K562 (cell line): Measurements from ENCODE around the gene KRT31. TPM values are rescaled to one million over a fixed set of nuclear protein-coding genes. Genes with fewer than 3 reads are reported as not detected.

Source experiments
- ATAC-seq: fragments of 200-7000 bp; cut with Tn5 transposase; 3 replicates; pipeline ENCODE4 v1.9.1; 2020; ENCODE audit warnings: moderate library complexity
- BruUV-seq: library from RNA; stranded (reverse); fragments of 400-500 nt; replicated peaks from 2 replicates; lab custom pipeline; 2021; lab: Mats Ljungman, UMichigan
- CTCF ChIA-PET: fragments of 300-600 bp; formaldehyde crosslinking; extraction: SDS; loops from one replicate; lab custom pipeline; 2021; ENCODE audit warnings: low intra/inter-chr PET ratio; lab: Yijun Ruan, JAX
- POLR2A ChIA-PET: fragments of 300-600, 350-650 bp; sonication (Branson Sonifier 250); formaldehyde crosslinking; extraction: SDS; loops from one replicate; lab custom pipeline; 2021; ENCODE audit warnings: antibody characterized with exemption, inconsistent platforms; lab: Yijun Ruan, JAX
- DNase-seq, 4 experiments: peaks; one replicate each; pipeline versions ENCODE4 v3.0.0 to v3.0.0-alpha.2; 2011 to 2018; ENCODE audit warnings: low spot score in 3 of 4, mixed read lengths in 3 of 4; ENCODE audit errors: extremely low read depth in 1 of 4
- FAIRE-seq: peaks from 2 replicates; lab custom pipeline; 2011; peaks lifted over from hg19 to GRCh38; lab: Jason Lieb, UNC
- H2AFZ ChIP-seq: 2 replicates; pipeline ENCODE4 v1.6.0; 2011; ENCODE audit warnings: low read depth, low read length, control low read depth, inconsistent platforms
- H3K27ac ChIP-seq: fragments of 200-600 bp; 3 replicates; pipeline ENCODE4 v1.8.0; 2011; ENCODE audit warnings: low read depth, mild to moderate bottlenecking, control low read depth, inconsistent platforms, low read length, moderate library complexity, mixed read lengths; ENCODE audit errors: extremely low read depth
- H3K27me3 ChIP-seq, 2 experiments: fragments of 300-600 bp in 1 of 2; 2 replicates in 1 of 2; 3 replicates in 1 of 2; pipeline versions ENCODE4 v1.6.0 to v1.8.0; 2011; ENCODE audit warnings: inconsistent platforms in 2 of 2, low read length in 2 of 2, mild to moderate bottlenecking in 1 of 2, mixed read lengths in 1 of 2, moderate library complexity in 1 of 2; ENCODE audit not compliant: control insufficient read depth in 2 of 2, insufficient read depth in 2 of 2
- H3K36me3 ChIP-seq: fragments of 300-600 bp; 3 replicates; pipeline ENCODE4 v1.8.0; 2011; ENCODE audit warnings: mild to moderate bottlenecking, low read length, inconsistent platforms; ENCODE audit not compliant: control insufficient read depth, insufficient read depth
- H3K4me1 ChIP-seq, 2 experiments: fragments of 200-600 bp in 1 of 2; replicated peaks in 1 of 2; 2 replicates in 1 of 2; 3 replicates in 1 of 2; pipeline versions ENCODE4 v1.5.1 to v1.8.0; 2011; ENCODE audit warnings: inconsistent platforms in 2 of 2, low read length in 2 of 2, mild to moderate bottlenecking in 1 of 2, mixed read lengths in 1 of 2, moderate library complexity in 1 of 2; ENCODE audit not compliant: control insufficient read depth in 2 of 2, insufficient read depth in 2 of 2
- H3K4me2 ChIP-seq: 2 replicates; pipeline ENCODE4 v1.6.1; 2011; ENCODE audit warnings: low read length, control low read depth, inconsistent platforms, mixed read lengths; ENCODE audit not compliant: insufficient read depth
- H3K4me3 ChIP-seq: fragments of 200-600 bp; sonication (generic), shearing (Covaris generic); 2 replicates; pipeline ENCODE4 v1.5.1; 2016; ENCODE audit warnings: control low read depth, inconsistent platforms
- H3K79me2 ChIP-seq: fragments of 200-600 bp; 3 replicates; pipeline ENCODE4 v1.8.0; 2011; ENCODE audit warnings: low read length, inconsistent platforms; ENCODE audit not compliant: control insufficient read depth, insufficient read depth
- H3K9ac ChIP-seq, 2 experiments: 2 replicates each; pipeline versions ENCODE4 v1.6.0 to v1.6.1; 2011; ENCODE audit warnings: low read depth in 2 of 2, low read length in 2 of 2, control low read depth in 1 of 2, inconsistent platforms in 1 of 2, mild to moderate bottlenecking in 1 of 2, mixed read lengths in 1 of 2; ENCODE audit not compliant: insufficient read depth in 1 of 2
- H3K9me1 ChIP-seq: one replicate; pipeline ENCODE4 v1.6.0; 2011; ENCODE audit warnings: inconsistent platforms, mild to moderate bottlenecking, low read length, moderate library complexity; ENCODE audit not compliant: control insufficient read depth, insufficient read depth
- H3K9me3 ChIP-seq: replicated peaks from 2 replicates; pipeline ENCODE4 v1.5.1; 2011; ENCODE audit warnings: low read depth, low read length, inconsistent platforms; ENCODE audit not compliant: control insufficient read depth, insufficient read depth
- H4K20me1 ChIP-seq: replicated peaks from 2 replicates; pipeline ENCODE4 v1.6.1; 2011; ENCODE audit warnings: low read length, inconsistent platforms, mixed read lengths; ENCODE audit not compliant: control insufficient read depth, insufficient read depth
- BRD4 ChIP-seq: fragments of 200-600 bp; sonication (generic); IDR thresholded peaks from 2 replicates; pipeline ENCODE4 v1.6.1; 2017; ENCODE audit warnings: inconsistent platforms
- CGGBP1 ChIP-seq: fragments of 250-450 bp; sonication (Bioruptor Pico); IDR thresholded peaks from 2 replicates; pipeline ENCODE4 v1.9.0; 2021; ENCODE audit warnings: mild to moderate bottlenecking
- GABPA ChIP-seq: fragments of 200-800 bp; sonication (Bioruptor generic); conservative IDR thresholded peaks from 2 replicates; pipeline ENCODE4 v1.6.1; 2016; ENCODE audit warnings: low read depth, missing genetic modification characterization, missing compliant biosample characterization
- MYBL2 ChIP-seq, 2 experiments: fragments of 450-650 bp in 1 of 2; sonication (generic) in 1 of 2; formaldehyde crosslinking in 1 of 2; IDR thresholded peaks; 2 replicates each; pipeline versions ENCODE4 v1.6.1 to v1.8.1; 2017 to 2022; ENCODE audit warnings: borderline replicate concordance in 1 of 2, inconsistent platforms in 1 of 2, low read depth in 1 of 2, mild to moderate bottlenecking in 1 of 2, missing genetic modification reagents in 1 of 2, moderate library complexity in 1 of 2
- MYNN ChIP-seq, 2 experiments: sonication (generic); formaldehyde crosslinking in 1 of 2; IDR thresholded peaks; 2 replicates each; pipeline versions ENCODE4 v1.5.0 to v1.6.1; 2016 to 2020; ENCODE audit warnings: antibody characterized with exemption in 1 of 2, missing genetic modification reagents in 1 of 2
- NFE2L1 ChIP-seq: fragments of 450-650 bp; IDR thresholded peaks from 2 replicates; pipeline ENCODE4 v1.6.1; 2016; ENCODE audit warnings: missing genetic modification characterization, low read depth, mild to moderate bottlenecking, missing compliant biosample characterization, moderate library complexity, borderline replicate concordance
- SAFB2 ChIP-seq: fragments of 200-400 bp; formaldehyde crosslinking; IDR thresholded peaks from 2 replicates; pipeline ENCODE4 v1.6.1; 2018; ENCODE audit warnings: borderline replicate concordance, low read length, low read depth, moderate library complexity; ENCODE audit not compliant: severe bottlenecking
- SMARCB1 ChIP-seq: IDR thresholded peaks from 2 replicates; pipeline ENCODE4 v1.6.1; 2011; ENCODE audit warnings: improper control_type of control experiment, low read depth; ENCODE audit not compliant: insufficient read length
- TSC22D4 ChIP-seq: fragments of 450-650 bp; IDR thresholded peaks from 2 replicates; pipeline ENCODE4 v1.6.1; 2016; ENCODE audit warnings: missing genetic modification characterization, missing biosample characterization, control low read depth
- ZNF140 ChIP-seq: fragments of 250-450 bp; sonication (Bioruptor Pico); IDR thresholded peaks from 2 replicates; pipeline ENCODE4 v1.8.0; 2021; ENCODE audit warnings: moderate library complexity, mild to moderate bottlenecking, inconsistent platforms
- ZNF175 ChIP-seq: fragments of 200-800 bp; sonication (Bioruptor generic); IDR thresholded peaks from 2 replicates; pipeline ENCODE4 v1.6.1; 2016; ENCODE audit warnings: low read depth, mild to moderate bottlenecking, missing genetic modification characterization, missing compliant biosample characterization
- WGBS: fragments of 100-300 bp; shearing (Covaris generic); methylation state at CpG from one replicate; pipeline ENCODE4 v1.1.6; 2016; ENCODE audit warnings: low coverage, mixed read lengths; ENCODE audit not compliant: insufficient coverage; ENCODE audit errors: missing lambda C conversion rate; 5-methylcytosine and 5-hydroxymethylcytosine counted together
- in situ Hi-C: fragments of 300-500 bp; cut with MboI; formaldehyde crosslinking; loops from 4 replicates; pipeline ENCODE4 v1.15.0; 2018; ENCODE audit warnings: inconsistent platforms, mixed read lengths
- intact Hi-C: fragments of 100-400 bp; cut with micrococcal nuclease; formaldehyde crosslinking; loops from 2 replicates; pipeline ENCODE4 v1.14.2; 2022
- polyA plus RNA-seq, 8 experiments: library from polyadenylated mRNA; depleted of rRNA in 4 of 8; stranded (reverse) in 5 of 8; unstranded in 3 of 8; fragments of >200 nt; fragmentation: Nextera tagmentation in 2 of 8; fragmentation: Illumina TruSeq in 1 of 8; extraction: Ambion mirVana in 2 of 8; extraction: Trizol in 1 of 8; gene quantifications; 2 replicates each; pipeline versions ENCODE4 v1.2.1 to v1.2.3, GENCODE V29; 2011 to 2014; ENCODE audit warnings: inconsistent platforms in 1 of 8, missing spikeins in 1 of 8
- total RNA-seq, 7 experiments: library from RNA; depleted of rRNA in 6 of 7; stranded (reverse); fragments of >200 nt in 6 of 7; fragmentation: Illumina TruSeq in 2 of 7; extraction: Trizol in 2 of 7; gene quantifications; 2 replicates each; pipeline versions ENCODE4 v1.2.1 to v1.2.3, GENCODE V29; 2011 to 2021; ENCODE audit warnings: low replicate concordance in 1 of 7

KRT31 gene
- total and polyA plus RNA-seq, 9 of the 15 experiments (the other 6 are each of a cell fraction or from before 2014, with no cell fraction given) = not detected

DNA sequence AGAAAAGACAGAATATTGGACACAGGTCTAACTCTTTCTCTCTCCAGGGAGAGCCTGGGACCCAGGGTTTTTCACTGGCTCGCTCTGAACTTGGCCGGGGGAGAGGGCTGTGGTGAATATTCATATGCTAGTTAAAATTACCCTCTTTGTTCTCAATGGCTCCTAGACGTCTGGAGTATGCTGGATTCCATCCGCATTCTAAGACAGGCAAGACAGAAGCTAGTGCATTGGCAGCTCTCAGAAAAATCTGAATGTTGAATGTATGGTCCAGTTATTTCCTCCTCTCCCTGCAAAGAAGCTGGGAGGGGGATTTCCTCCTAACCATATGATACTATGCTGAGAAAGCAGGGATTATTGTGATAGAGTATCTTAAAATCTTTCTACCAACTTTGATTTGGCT, 9.7 kb downstream of the KRT31 start:
- intact Hi-C loops (no loop called here), in situ Hi-C loops (no loop called here)
- CTCF ChIA-PET = no interaction called here
- POLR2A ChIA-PET = no interaction called here
- Histone ChIP-seq H3K9ac (no peak overlapping the region), H3K4me2 (no peak overlapping the region), H3K27ac (no peak overlapping the region), H3K79me2 (no peaks in the 10 kb centered on the region), H3K4me1 (no peaks in the 10 kb centered on the region), H2AFZ (no peak overlapping the region), H4K20me1 (no peaks in the 10 kb centered on the region), H3K27me3 (peaks cover under 1 to 6% of the 10 kb centered on the region in 2 experiments; a peak in 2 of 5 replicates), H3K9me1 (no peaks in the 10 kb centered on the region), H3K36me3 (no peaks in the 10 kb centered on the region), H3K9me3 (no peaks in the 10 kb centered on the region), H3K4me3 (no peak overlapping the region)
- 0% methylated on average over 4 of the region's 4 CpGs for WGBS
- ATAC-seq (no peak), DNase-seq (no peak), FAIRE-seq (no peak)
- no TSS peak for BruUV-seq
- TF ChIP-seq BRD4 = no peak
- no peak for TF ChIP-seq MYBL2 (IDR thresholded peaks at IDR 0.05; ENCODE audit: low read depth)
- TF ChIP-seq MYBL2 (CRISPR knock-in tag; IDR thresholded peaks at IDR 0.05; ENCODE audit: borderline replicate concordance) = no peak
- TF ChIP-seq MYNN (IDR thresholded peaks at IDR 0.05) = no peak
- no peak for TF ChIP-seq MYNN (CRISPR knock-in tag; IDR thresholded peaks at IDR 0.05)
- no peak for TF ChIP-seq SMARCB1
- no peak for TF ChIP-seq ZNF140
- TF ChIP-seq GABPA (tag) = no peak
- TF ChIP-seq NFE2L1 (tag) = no peak
- TF ChIP-seq SAFB2 = no peak
- TF ChIP-seq CGGBP1 = no peak
- TF ChIP-seq TSC22D4 = no peak
- no peak for TF ChIP-seq ZNF175 (CRISPR knock-in tag)
